22Rv1 (cell line): ENCODE data around the gene PRUNE2.

Experiments
- ZFX ChIP-seq: fragments of 450-650 bp; IDR thresholded peaks from 2 replicates; pipeline ENCODE4 v1.6.1; 2017; ENCODE audit warnings: antibody characterized with exemption, borderline replicate concordance
- TF ChIP-seq, protein P1 (sequence below): fragments of 450-650 bp; IDR thresholded peaks from 2 replicates; pipeline ENCODE4 v1.5.1; 2017; ENCODE audit warnings: mild to moderate bottlenecking

DNA sequence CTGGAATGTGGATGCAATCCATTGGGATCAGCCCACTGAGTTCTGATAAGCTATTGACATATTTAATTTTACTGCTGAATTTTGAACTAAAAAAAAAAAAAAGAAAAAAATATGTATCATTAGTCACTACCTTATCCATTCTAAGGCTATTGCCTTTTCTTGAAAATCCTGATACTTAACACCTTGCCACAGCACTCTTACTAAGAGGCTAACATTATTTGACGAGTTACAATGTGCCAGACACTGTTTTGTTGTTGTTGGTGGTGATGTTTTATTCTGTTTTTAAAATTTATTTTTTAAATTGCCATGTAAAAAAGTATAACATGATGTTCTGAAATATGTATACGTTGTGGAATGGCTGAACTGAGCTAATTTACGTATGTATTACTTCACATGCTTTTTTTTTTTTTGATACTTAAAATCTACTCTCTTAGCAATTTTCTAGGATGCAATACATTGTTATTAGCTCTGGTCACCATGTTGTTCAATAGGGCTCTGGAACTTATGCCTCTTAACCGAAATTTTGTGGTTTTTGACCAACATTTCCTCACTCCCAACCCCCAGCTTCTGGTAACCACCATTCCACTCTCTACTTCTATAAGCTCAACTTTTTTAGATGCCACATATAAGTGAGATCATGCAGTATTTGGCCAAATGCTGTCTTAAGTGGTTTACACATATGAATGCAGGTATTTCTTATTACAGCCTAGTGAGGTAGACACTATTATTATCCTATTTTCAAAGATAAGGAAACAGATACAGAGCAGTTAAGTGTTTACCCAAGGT is 276.5 kb downstream of the PRUNE2 start:
- TF ChIP-seq, protein P1, sequence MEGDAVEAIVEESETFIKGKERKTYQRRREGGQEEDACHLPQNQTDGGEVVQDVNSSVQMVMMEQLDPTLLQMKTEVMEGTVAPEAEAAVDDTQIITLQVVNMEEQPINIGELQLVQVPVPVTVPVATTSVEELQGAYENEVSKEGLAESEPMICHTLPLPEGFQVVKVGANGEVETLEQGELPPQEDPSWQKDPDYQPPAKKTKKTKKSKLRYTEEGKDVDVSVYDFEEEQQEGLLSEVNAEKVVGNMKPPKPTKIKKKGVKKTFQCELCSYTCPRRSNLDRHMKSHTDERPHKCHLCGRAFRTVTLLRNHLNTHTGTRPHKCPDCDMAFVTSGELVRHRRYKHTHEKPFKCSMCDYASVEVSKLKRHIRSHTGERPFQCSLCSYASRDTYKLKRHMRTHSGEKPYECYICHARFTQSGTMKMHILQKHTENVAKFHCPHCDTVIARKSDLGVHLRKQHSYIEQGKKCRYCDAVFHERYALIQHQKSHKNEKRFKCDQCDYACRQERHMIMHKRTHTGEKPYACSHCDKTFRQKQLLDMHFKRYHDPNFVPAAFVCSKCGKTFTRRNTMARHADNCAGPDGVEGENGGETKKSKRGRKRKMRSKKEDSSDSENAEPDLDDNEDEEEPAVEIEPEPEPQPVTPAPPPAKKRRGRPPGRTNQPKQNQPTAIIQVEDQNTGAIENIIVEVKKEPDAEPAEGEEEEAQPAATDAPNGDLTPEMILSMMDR: no peak
- no peak for TF ChIP-seq ZFX
